Renal cortical epithelial cell (primary cell): ENCODE data around the gene ENKD1. TPM values are rescaled to one million over a fixed set of nuclear protein-coding genes. Genes with fewer than 3 reads are reported as not detected.

Source experiments
- DNase-seq: peaks from one replicate; pipeline ENCODE4 v3.0.0-alpha.2; 2011; ENCODE audit warnings: low read depth
- total RNA-seq: library from RNA; depleted of rRNA; stranded (reverse); fragments of >200 nt; gene quantifications from 2 replicates; pipeline ENCODE4 v1.2.3, GENCODE V29; 2014

Gene ENKD1
- total RNA-seq, 1 donor from 2014 or later = 22.8 TPM

- DNase-seq = no peak
Measured at GRCh38 chr16:67678354-67679023, 11.9 kb upstream of the ENKD1 start.

GRCh38 chr16:67677712-67678111 is 11.2 kb upstream of the ENKD1 start:
- no peak for DNase-seq

GRCh38 chr16:67676939-67677338 is 10.4 kb upstream of the ENKD1 start:
- no peak for DNase-seq

- no peak for DNase-seq
Measured at GRCh38 chr16:67676516-67676915, 10.0 kb upstream of the ENKD1 start.

GRCh38 chr16:67675999-67676398 is 9.4 kb upstream of the ENKD1 start:
- no peak for DNase-seq

- DNase-seq = no peak
Measured at GRCh38 chr16:67675579-67675935, 9.0 kb upstream of the ENKD1 start.

- DNase-seq = no peak
Measured at GRCh38 chr16:67674851-67675578, 8.5 kb upstream of the ENKD1 start.

- DNase-seq = peak; percentile 34
Measured at GRCh38 chr16:67673712-67674580, 7.4 kb upstream of the ENKD1 start.

- peak; percentile 69 for DNase-seq
Measured at GRCh38 chr16:67672739-67673662, 6.5 kb upstream of the ENKD1 start.

GRCh38 chr16:67672306-67672705 is 5.8 kb upstream of the ENKD1 start:
- DNase-seq = no peak

GRCh38 chr16:67669499-67670101 is 3.0 kb upstream of the ENKD1 start:
- DNase-seq = no peak

- DNase-seq = no peak
Measured at GRCh38 chr16:67668495-67669157, 2.1 kb upstream of the ENKD1 start.

GRCh38 chr16:67667817-67668494 is 1.4 kb upstream of the ENKD1 start:
- DNase-seq = peak; percentile 84

GRCh38 chr16:67667453-67667816 is 885 bp upstream of the ENKD1 start:
- DNase-seq = no peak

- no peak for DNase-seq
Measured at GRCh38 chr16:67666032-67666551, 458 bp downstream of the ENKD1 start.

GRCh38 chr16:67665598-67665997 is 952 bp downstream of the ENKD1 start:
- DNase-seq = no peak

- DNase-seq = no peak
Measured at GRCh38 chr16:67664871-67665270, 1.7 kb downstream of the ENKD1 start.

- DNase-seq = no peak
Measured at GRCh38 chr16:67664258-67664657, 2.3 kb downstream of the ENKD1 start.

- no peak for DNase-seq
Measured at GRCh38 chr16:67663877-67664222, 2.7 kb downstream of the ENKD1 start.
